Body of pancreas (tissue), 4 donors: ENCODE measurements around the gene DNMT3A. TPM values are rescaled to one million over a fixed set of nuclear protein-coding genes. Genes with fewer than 3 reads are reported as not detected.
A peak's percentile ranks its signal among the peaks of the same experiment; 100 is the strongest.

ENCODE experiments used
- ATAC-seq: fragments of 150-250 bp; one replicate; pipeline ENCODE4 v1.9.1; 2016
- DNase-seq, 4 donors: peaks; one replicate each; pipeline ENCODE4 v3.0.0-alpha.2; 2019
- H3K27ac ChIP-seq, 4 donors: fragments of 200-600 bp; sonication (generic); 1 replicate in 3 of 4; 2 replicates in 1 of 4; pipeline versions ENCODE4 v1.5.1 to v1.6.1; 2016 to 2019; ENCODE audit warnings: mild to moderate bottlenecking in 1 of 4, mixed read lengths in 1 of 4, moderate library complexity in 1 of 4
- H3K27me3 ChIP-seq, 2 donors: fragments of 200-600 bp; sonication (generic); one replicate each; pipeline ENCODE4 v1.6.0; 2016; ENCODE audit warnings: mild to moderate bottlenecking in 1 of 2
- H3K36me3 ChIP-seq, 2 donors: fragments of 200-600 bp; sonication (generic); replicated peaks in 1 of 2; 2 replicates each; pipeline ENCODE4 v1.5.1; 2016; ENCODE audit warnings: low read depth in 2 of 2; ENCODE audit not compliant: insufficient read depth in 1 of 2
- H3K4me1 ChIP-seq: fragments of 200-600 bp; sonication (generic); one replicate; pipeline ENCODE4 v1.6.0; 2016
- H3K4me3 ChIP-seq, 2 donors: fragments of 200-600 bp; sonication (generic); 1 replicate in 1 of 2; 2 replicates in 1 of 2; pipeline ENCODE4 v1.5.1; 2016 to 2019
- H3K9me3 ChIP-seq, 3 donors: fragments of 200-600 bp; sonication (generic); 1 replicate in 2 of 3; 2 replicates in 1 of 3; pipeline ENCODE4 v1.5.1; 2016
- POLR2A ChIP-seq, 3 donors: fragments of 450-650 bp; IDR thresholded peaks; one replicate each; pipeline ENCODE4 v1.6.1; 2016; ENCODE audit warnings: antibody characterized with exemption in 3 of 3, mild to moderate bottlenecking in 2 of 3
- WGBS, 2 donors: methylation state at CpG; one replicate each; pipeline ENCODE4 v1.1.5; 2017; 5-methylcytosine and 5-hydroxymethylcytosine counted together
- intact Hi-C: fragments of 100-400 bp; cut with DNase I; formaldehyde crosslinking; loops from one replicate; pipeline ENCODE4 v1.15.1; 2023
- total RNA-seq, 2 donors: library from RNA; depleted of rRNA; stranded (reverse); fragments of >200 nt; gene quantifications; one replicate each; pipeline ENCODE4 v1.1.0, GENCODE V29; 2016
- TF ChIP-seq, protein P1 (sequence below), 7 experiments: fragments of 450-650 bp in 4 of 7; fragments of 200-600 bp in 3 of 7; sonication (generic) in 3 of 7; IDR thresholded peaks; one replicate each; pipeline ENCODE4 v1.5.1; 2016 to 2019; ENCODE audit warnings: antibody characterized with exemption in 7 of 7

DNMT3A gene
- total RNA-seq, 2 donors from 2014 or later: 18.7 to 27.4 TPM

DNA sequence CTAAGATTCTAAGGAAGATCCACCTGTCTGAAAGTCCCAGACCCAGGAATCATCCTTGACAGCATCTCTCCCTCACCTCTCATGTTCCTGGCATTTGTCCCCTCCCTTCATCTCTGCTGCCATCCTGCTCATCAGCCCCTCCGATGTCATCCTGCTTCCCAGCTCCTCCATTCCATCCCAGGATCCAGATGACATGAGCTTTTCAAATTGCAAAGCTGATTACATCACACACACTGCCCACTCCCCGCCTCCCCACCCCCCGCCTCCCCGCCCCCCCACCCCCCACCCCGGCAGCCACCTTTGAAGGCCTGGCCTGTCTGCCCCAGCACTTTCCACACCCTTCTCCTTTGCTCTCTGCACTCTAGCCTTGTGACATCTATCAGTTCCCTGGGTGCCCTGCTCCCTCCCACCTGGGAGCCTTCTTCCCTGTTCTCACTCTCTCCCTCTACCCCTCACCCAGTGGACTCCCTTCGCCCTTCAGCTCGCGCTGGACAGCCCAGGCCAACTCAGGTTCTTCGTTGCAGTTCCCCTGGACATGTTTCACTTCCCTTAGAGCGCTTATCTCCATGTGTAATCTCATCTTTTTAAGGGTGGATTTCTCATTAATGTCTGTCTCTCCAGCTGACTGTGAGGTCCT lies 61.6 kb downstream of the DNMT3A start:
- Histone ChIP-seq H3K27me3 (no peaks in the 10 kb centered on the region), H3K4me1 (peaks cover 22% of the 10 kb centered on the region), H3K4me3 (no peak overlapping the region), H3K36me3 (no peaks in the 10 kb centered on the region), H3K27ac (no peak overlapping the region), H3K9me3 (no peaks in the 10 kb centered on the region)
- TF ChIP-seq POLR2A (IDR thresholded peaks at IDR 0.05): no peak
- TF ChIP-seq, protein P1, sequence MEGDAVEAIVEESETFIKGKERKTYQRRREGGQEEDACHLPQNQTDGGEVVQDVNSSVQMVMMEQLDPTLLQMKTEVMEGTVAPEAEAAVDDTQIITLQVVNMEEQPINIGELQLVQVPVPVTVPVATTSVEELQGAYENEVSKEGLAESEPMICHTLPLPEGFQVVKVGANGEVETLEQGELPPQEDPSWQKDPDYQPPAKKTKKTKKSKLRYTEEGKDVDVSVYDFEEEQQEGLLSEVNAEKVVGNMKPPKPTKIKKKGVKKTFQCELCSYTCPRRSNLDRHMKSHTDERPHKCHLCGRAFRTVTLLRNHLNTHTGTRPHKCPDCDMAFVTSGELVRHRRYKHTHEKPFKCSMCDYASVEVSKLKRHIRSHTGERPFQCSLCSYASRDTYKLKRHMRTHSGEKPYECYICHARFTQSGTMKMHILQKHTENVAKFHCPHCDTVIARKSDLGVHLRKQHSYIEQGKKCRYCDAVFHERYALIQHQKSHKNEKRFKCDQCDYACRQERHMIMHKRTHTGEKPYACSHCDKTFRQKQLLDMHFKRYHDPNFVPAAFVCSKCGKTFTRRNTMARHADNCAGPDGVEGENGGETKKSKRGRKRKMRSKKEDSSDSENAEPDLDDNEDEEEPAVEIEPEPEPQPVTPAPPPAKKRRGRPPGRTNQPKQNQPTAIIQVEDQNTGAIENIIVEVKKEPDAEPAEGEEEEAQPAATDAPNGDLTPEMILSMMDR (IDR thresholded peaks at IDR 0.05): no peak
- intact Hi-C loops: no loop called here
- WGBS, 2 donors: 87 to 94% methylated on average over 10 of the region's 10 CpGs
- ATAC-seq (no peak), DNase-seq (no peak)

DNA sequence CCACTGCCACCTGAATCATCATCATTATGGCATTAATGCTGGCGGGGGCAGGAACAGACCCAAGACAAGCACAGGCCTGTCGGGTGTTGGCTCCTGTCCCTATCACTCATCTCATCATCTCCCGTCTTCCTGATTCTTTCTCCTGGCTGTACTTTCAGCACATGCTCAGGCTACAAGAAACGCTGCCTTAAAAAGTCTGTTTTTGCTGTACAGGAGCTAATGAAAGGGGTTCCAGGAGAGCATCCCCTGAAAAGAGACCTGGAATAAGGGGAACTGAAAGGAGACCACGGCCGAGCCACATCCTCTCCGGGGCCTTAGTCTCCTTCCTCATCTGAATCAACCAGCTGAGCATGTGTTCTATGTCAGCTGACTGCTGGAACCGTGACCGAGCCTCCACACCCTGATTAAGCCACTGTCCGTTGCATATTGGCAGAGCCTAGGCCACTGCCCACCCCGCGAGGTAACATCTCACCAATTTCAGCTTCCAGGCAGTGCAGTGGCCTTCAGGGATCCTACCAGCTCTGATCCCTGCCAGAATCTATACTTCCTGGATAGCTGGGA lies 62.6 kb downstream of the DNMT3A start:
- H3K36me3 ChIP-seq: no peaks in the 10 kb centered on the region
- H3K27ac ChIP-seq: peak overlapping the region in 1 of 4 donors; percentile 57
- H3K27me3 ChIP-seq: no peaks in the 10 kb centered on the region
- peak; percentile 14 for ATAC-seq
- intact Hi-C loops: no loop called here
- peak in 3 of 4 donors; percentile 38 to 71 (median 44) for DNase-seq
- no peak for TF ChIP-seq POLR2A (IDR thresholded peaks at IDR 0.05)
- TF ChIP-seq, protein P1 (IDR thresholded peaks at IDR 0.05): no peak
- 55 to 60% methylated on average over 11 to 12 of the region's 12 CpGs for WGBS, 2 donors
- no peaks in the 10 kb centered on the region for H3K9me3 ChIP-seq
- peaks cover 22% of the 10 kb centered on the region for H3K4me1 ChIP-seq
- H3K4me3 ChIP-seq: no peak overlapping the region

DNA sequence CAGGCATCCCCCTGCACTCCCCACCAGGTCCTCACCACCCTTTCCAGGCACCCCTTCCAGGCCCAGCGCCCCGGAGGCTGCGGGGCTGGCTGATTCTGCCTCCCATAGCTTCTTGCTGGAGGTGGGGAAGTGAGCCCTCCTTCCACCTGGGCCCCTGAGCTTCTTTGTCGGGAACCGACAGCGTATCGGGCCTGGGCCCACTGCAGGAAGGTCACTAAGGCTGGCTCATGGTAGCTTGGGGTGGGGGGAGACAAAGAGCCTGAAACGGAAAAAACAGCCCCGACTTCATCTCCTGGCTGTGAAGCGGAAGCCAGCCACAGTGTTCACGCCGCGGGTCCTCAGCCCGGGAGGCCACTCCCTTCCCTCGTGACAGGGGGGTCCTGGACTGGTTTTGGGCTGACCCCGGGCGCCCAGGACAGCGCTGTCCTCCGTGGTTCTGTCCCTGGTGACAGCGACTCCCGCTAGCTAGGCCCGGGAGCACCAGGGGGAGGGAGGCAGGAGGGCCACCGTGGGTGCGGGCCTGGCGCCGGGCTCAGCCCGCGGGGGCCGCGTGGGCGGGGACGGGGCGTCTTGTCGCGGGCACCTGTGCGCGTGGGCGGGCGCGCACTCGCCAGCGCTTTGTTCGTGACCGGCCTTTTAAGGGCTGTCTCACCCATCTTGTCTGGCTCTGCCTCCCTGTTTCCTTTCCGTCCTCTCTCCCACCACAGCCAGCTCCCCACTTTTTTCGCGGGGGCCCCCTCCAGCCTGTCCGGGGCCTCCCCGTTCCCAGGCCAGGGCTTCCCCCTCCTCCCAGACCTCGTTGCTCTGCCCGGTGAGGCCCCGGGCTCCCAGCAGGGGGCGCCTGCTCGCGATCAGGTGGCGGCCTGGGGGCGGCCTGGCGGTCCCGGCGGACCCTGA lies 64.9 kb downstream of the DNMT3A start:
- peak overlapping the region in 3 of 4 donors; percentile 38 to 57 (median 43) for H3K27ac ChIP-seq
- intact Hi-C loops: no loop called here
- H3K9me3 ChIP-seq: no peaks in the 10 kb centered on the region
- ATAC-seq: peak; percentile 62
- 32 to 69% methylated on average over 43 to 48 of the region's 60 CpGs for WGBS, 2 donors
- TF ChIP-seq, protein P1 (IDR thresholded peaks at IDR 0.05): peak; percentile 40 to 69 (median 52)
- no peak for TF ChIP-seq POLR2A (IDR thresholded peaks at IDR 0.05)
- peaks cover 18% of the 10 kb centered on the region for H3K4me1 ChIP-seq
- no peak overlapping the region for H3K4me3 ChIP-seq
- no peaks in the 10 kb centered on the region for H3K36me3 ChIP-seq
- no peaks in the 10 kb centered on the region for H3K27me3 ChIP-seq
- peak; percentile 43 to 65 (median 48) for DNase-seq

DNA sequence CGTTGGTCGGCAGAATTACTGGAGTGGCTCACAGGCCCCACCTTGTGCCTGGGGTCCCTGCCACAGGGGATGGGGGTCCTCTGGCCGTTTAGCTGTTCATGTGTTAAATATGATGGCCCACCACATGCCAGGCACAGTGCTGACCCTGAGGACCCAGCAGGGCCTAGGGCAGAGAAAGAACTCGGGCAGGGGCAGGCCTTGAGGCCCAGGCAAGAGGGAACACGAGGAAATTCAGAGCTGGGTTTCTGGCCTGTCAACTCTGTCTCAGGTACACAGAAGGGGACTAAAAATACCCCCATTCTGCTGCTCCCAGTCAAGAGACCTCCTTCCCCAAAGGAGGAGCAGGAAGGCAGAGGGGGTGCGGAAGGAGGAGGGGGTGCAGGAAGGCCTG lies 66.2 kb downstream of the DNMT3A start:
- H3K36me3 ChIP-seq: no peaks in the 10 kb centered on the region
- H3K4me3 ChIP-seq: no peak overlapping the region
- TF ChIP-seq, protein P1 (IDR thresholded peaks at IDR 0.05): no peak
- no peak for TF ChIP-seq POLR2A (IDR thresholded peaks at IDR 0.05)
- intact Hi-C loops: no loop called here
- no peaks in the 10 kb centered on the region for H3K27me3 ChIP-seq
- DNase-seq (no peak), ATAC-seq (no peak)
- H3K9me3 ChIP-seq: no peaks in the 10 kb centered on the region
- peaks cover 13% of the 10 kb centered on the region for H3K4me1 ChIP-seq
- peak overlapping the region in 1 of 4 donors; percentile 13 for H3K27ac ChIP-seq
- WGBS, 2 donors: 66% methylated on average over 6 of the region's 6 CpGs; no CpG with 5 or more reads in 1 of the 2 donors
